HepG2 (cell line): ENCODE results near the gene TRPC1. TPM values are rescaled to one million over a fixed set of nuclear protein-coding genes. Genes with fewer than 3 reads are reported as not detected.

ENCODE experiments used
- CBX2 ChIP-seq, 2 experiments: fragments of 200-600 bp in 1 of 2; sonication (generic); formaldehyde crosslinking in 1 of 2; IDR thresholded peaks; 2 replicates each; pipeline versions ENCODE4 v1.7.0 to v1.8.1; 2018 to 2022; ENCODE audit warnings: low read depth in 2 of 2, low read length in 1 of 2, mild to moderate bottlenecking in 1 of 2, missing genetic modification reagents in 1 of 2
- DDIT3 ChIP-seq: sonication (generic); formaldehyde crosslinking; IDR thresholded peaks from 2 replicates; pipeline ENCODE4 v1.4.0; 2020; ENCODE audit warnings: mild to moderate bottlenecking, missing genetic modification reagents
- DRAP1 ChIP-seq: IDR thresholded peaks from 2 replicates; pipeline ENCODE4 v1.6.1; 2016; ENCODE audit warnings: missing genetic modification reagents, missing compliant biosample characterization
- HNRNPUL1 ChIP-seq: fragments of 200-400 bp; formaldehyde crosslinking; IDR thresholded peaks from 2 replicates; pipeline ENCODE4 v1.6.1; 2017; ENCODE audit warnings: low read depth, mild to moderate bottlenecking, low read length, moderate library complexity
- IKZF5 ChIP-seq: IDR thresholded peaks from 2 replicates; pipeline ENCODE4 v1.6.1; 2018; ENCODE audit warnings: missing genetic modification reagents, mild to moderate bottlenecking, missing compliant biosample characterization
- LRRFIP1 ChIP-seq: sonication (generic); formaldehyde crosslinking; conservative IDR thresholded peaks from 2 replicates; pipeline ENCODE4 v1.4.0; 2020; ENCODE audit warnings: missing genetic modification reagents
- NR2F2 ChIP-seq: IDR thresholded peaks from 2 replicates; pipeline ENCODE4 v1.6.1; 2012; ENCODE audit warnings: low read depth, inconsistent platforms, borderline replicate concordance
- PRDM10 ChIP-seq: sonication (generic); formaldehyde crosslinking; IDR thresholded peaks from 2 replicates; pipeline ENCODE4 v1.4.0; 2020; ENCODE audit warnings: low read depth, missing genetic modification reagents
- SIN3A ChIP-seq: IDR thresholded peaks from 2 replicates; pipeline ENCODE4 v1.6.1; 2011; ENCODE audit warnings: low read depth, mild to moderate bottlenecking, control low read depth, low read length, borderline replicate concordance
- STAG1 ChIP-seq: sonication (generic); formaldehyde crosslinking; IDR thresholded peaks from 2 replicates; pipeline ENCODE4 v1.4.0; 2020; ENCODE audit warnings: missing genetic modification reagents
- YY1 ChIP-seq: IDR thresholded peaks from 2 replicates; pipeline ENCODE4 v1.6.1; 2011; ENCODE audit warnings: low read length, low read depth, moderate library complexity, mild to moderate bottlenecking; ENCODE audit not compliant: insufficient read depth, insufficient replicate concordance
- ZMYM3 ChIP-seq: sonication (generic); formaldehyde crosslinking; IDR thresholded peaks from 2 replicates; pipeline ENCODE4 v1.5.1; 2020; ENCODE audit warnings: mild to moderate bottlenecking, missing genetic modification reagents
- ZNF207 ChIP-seq: fragments of 450-650 bp; IDR thresholded peaks from 2 replicates; pipeline ENCODE4 v1.6.1; 2016; ENCODE audit warnings: antibody characterized with exemption, borderline replicate concordance
- ZNF33A ChIP-seq: sonication (generic); formaldehyde crosslinking; IDR thresholded peaks from 2 replicates; pipeline ENCODE4 v1.5.1; 2020; ENCODE audit warnings: missing genetic modification reagents, mild to moderate bottlenecking, moderate library complexity, borderline replicate concordance
- ZNF431 ChIP-seq: sonication (generic); formaldehyde crosslinking; IDR thresholded peaks from 2 replicates; pipeline ENCODE4 v1.9.0; 2022; ENCODE audit warnings: missing genetic modification reagents, low read depth, mild to moderate bottlenecking, borderline replicate concordance
- ZNF510 ChIP-seq: sonication (generic); formaldehyde crosslinking; IDR thresholded peaks from 2 replicates; pipeline ENCODE4 v1.4.0; 2020; ENCODE audit warnings: low read depth, mild to moderate bottlenecking, missing genetic modification reagents
- ZNF710 ChIP-seq: sonication (generic); formaldehyde crosslinking; IDR thresholded peaks from 2 replicates; pipeline ENCODE4 v1.5.0; 2020; ENCODE audit warnings: mild to moderate bottlenecking, missing genetic modification reagents, borderline replicate concordance
- polyA plus RNA-seq, 8 experiments: library from polyadenylated mRNA; depleted of rRNA in 3 of 8; stranded (reverse) in 7 of 8; unstranded in 1 of 8; fragments of >200 nt; fragmentation: Illumina TruSeq in 4 of 8; extraction: Trizol in 4 of 8; gene quantifications; 2 replicates each; pipeline versions ENCODE4 v1.2.1 to v1.2.3, GENCODE V29; 2011 to 2016; ENCODE audit warnings: low read depth in 4 of 8, missing spikeins in 1 of 8, mixed read lengths in 1 of 8; ENCODE audit not compliant: insufficient read depth in 1 of 8
- total RNA-seq, 5 experiments: library from RNA; depleted of rRNA; stranded (reverse); fragments of >200 nt; fragmentation: Illumina TruSeq; extraction: Trizol; gene quantifications; 2 replicates each; pipeline ENCODE4 v1.2.3, GENCODE V29; 2016; ENCODE audit warnings: low read depth in 1 of 5

The TRPC1 gene
- total and polyA plus RNA-seq, 2 of the 13 experiments (the other 11 are each of a cell fraction or from before 2014, with no cell fraction given): 10.8 to 13.1 TPM

GRCh38 chr3:142723968-142724681 lies at the start of gene TRPC1 (continued):
- no peak for TF ChIP-seq IKZF5
- TF ChIP-seq PRDM10 (CRISPR knock-in tag): no peak; the same call in 1 of the 2 replicates
- no peak for TF ChIP-seq ZNF33A (CRISPR knock-in tag)
- TF ChIP-seq CBX2 (IDR thresholded peaks at IDR 0.05; ENCODE audit: low read depth, low read length): no peak
- TF ChIP-seq CBX2 (CRISPR knock-in tag; IDR thresholded peaks at IDR 0.05; ENCODE audit: low read depth): no peak
- no peak for TF ChIP-seq STAG1 (CRISPR knock-in tag)
- 0 out of 2 replicates have a peak, but pooled peaks have one; percentile 33 for TF ChIP-seq DRAP1 (CRISPR knock-in tag)
- no peak for TF ChIP-seq ZNF710 (CRISPR knock-in tag)
- 0 out of 2 replicates have a peak, but pooled peaks have one; percentile 14 for TF ChIP-seq ZNF431 (CRISPR knock-in tag)
- no peak for TF ChIP-seq HNRNPUL1
- TF ChIP-seq ZMYM3 (CRISPR knock-in tag): no peak
- TF ChIP-seq LRRFIP1 (CRISPR knock-in tag): no peak
- peak; percentile 86 for TF ChIP-seq YY1
- TF ChIP-seq SIN3A: peak; percentile 49; the same call in 1 of the 2 replicates
- no peak for TF ChIP-seq NR2F2
- TF ChIP-seq ZNF207: no peak
- TF ChIP-seq ZNF510: no peak
- TF ChIP-seq DDIT3 (CRISPR knock-in tag): no peak
